HG02678 (cell line): Measurements from ENCODE around the gene TM4SF20.

ENCODE experiments used
- ATAC-seq: cut with Tn5 transposase; IDR thresholded peaks from one replicate; pipeline ENCODE4 v1.9.1; 2021; ENCODE audit warnings: mild to moderate bottlenecking, moderate library complexity; ENCODE audit not compliant: unreplicated experiment

Gene TM4SF20

GRCh38 chr2:227323818-227324217 lies 55.3 kb downstream of the TM4SF20 start:
- no peak for ATAC-seq

GRCh38 chr2:227322530-227323205 lies 56.4 kb downstream of the TM4SF20 start:
- ATAC-seq: no peak

GRCh38 chr2:227320305-227321094 lies 58.6 kb downstream of the TM4SF20 start:
- no peak for ATAC-seq

GRCh38 chr2:227317834-227318233 lies 61.3 kb downstream of the TM4SF20 start:
- no peak for ATAC-seq

GRCh38 chr2:227313310-227313709 lies 65.8 kb downstream of the TM4SF20 start:
- ATAC-seq: no peak

GRCh38 chr2:227312579-227312978 lies 66.5 kb downstream of the TM4SF20 start:
- ATAC-seq: no peak
